ENCODE measurements around the gene RARS1. TPM values are rescaled to one million over a fixed set of nuclear protein-coding genes. Genes with fewer than 3 reads are reported as not detected.
A peak's percentile ranks its signal among the peaks of the same experiment; 100 is the strongest.

Gene RARS1
- total RNA-seq, 1 donor, result 248 TPM

- no peak overlapping the region for H3K4me3 ChIP-seq (ENCODE audit: low read depth, low read length)
- DNase-seq (ENCODE audit: low read depth), result peak; percentile 89
- TF ChIP-seq, protein P1, sequence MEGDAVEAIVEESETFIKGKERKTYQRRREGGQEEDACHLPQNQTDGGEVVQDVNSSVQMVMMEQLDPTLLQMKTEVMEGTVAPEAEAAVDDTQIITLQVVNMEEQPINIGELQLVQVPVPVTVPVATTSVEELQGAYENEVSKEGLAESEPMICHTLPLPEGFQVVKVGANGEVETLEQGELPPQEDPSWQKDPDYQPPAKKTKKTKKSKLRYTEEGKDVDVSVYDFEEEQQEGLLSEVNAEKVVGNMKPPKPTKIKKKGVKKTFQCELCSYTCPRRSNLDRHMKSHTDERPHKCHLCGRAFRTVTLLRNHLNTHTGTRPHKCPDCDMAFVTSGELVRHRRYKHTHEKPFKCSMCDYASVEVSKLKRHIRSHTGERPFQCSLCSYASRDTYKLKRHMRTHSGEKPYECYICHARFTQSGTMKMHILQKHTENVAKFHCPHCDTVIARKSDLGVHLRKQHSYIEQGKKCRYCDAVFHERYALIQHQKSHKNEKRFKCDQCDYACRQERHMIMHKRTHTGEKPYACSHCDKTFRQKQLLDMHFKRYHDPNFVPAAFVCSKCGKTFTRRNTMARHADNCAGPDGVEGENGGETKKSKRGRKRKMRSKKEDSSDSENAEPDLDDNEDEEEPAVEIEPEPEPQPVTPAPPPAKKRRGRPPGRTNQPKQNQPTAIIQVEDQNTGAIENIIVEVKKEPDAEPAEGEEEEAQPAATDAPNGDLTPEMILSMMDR (IDR thresholded peaks at IDR 0.05; ENCODE audit: insufficient read depth, low read depth, low read length), result no peak
Measured at GRCh38 chr5:168477060-168477459, 9.2 kb upstream of the RARS1 start.

DNA sequence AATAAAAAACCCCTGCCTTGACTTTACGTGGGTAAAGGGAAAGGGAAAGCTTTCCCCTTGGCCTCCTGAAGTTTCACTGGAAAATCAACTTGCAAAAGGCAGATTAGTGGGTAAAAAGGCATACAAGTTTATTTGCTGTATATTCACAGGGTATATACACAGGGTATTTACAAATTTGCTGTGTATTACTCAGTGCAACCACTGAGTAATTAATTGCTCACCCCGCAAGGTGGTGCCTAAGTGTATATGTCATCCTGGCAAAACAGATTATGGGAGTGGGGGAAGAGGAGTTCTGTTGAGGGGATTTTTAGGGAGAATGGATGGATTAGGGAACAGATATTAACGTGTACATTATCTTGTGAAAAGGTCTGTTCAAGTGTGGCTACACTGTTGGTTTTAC, 7.1 kb upstream of the RARS1 start:
- DNase-seq (ENCODE audit: low read depth), result no peak
- TF ChIP-seq, protein P1 (IDR thresholded peaks at IDR 0.05; ENCODE audit: insufficient read depth, low read depth, low read length), result no peak
- no peak overlapping the region for H3K4me3 ChIP-seq (ENCODE audit: low read depth, low read length)

DNA sequence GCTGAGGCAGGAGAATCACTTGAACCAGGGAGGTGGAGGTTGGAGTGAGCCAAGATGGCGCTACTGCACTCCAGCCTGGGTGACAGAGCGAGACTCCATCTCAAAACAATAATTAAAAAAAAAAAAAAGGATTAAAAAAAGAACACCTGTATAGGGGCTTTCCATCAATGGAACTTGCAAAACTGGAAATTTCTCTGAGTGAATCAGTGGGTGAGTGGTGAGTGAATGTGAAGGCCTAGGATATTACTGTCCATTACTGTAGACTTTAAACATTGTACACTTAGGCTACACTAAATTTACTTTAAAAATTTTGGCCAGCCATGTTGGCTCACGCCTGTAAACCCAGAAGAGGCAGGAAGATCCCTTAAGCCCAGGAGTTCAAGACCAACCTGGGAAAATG, 5.7 kb upstream of the RARS1 start:
- TF ChIP-seq, protein P1 (IDR thresholded peaks at IDR 0.05; ENCODE audit: insufficient read depth, low read depth, low read length), result no peak
- DNase-seq (ENCODE audit: low read depth), result no peak
- H3K4me3 ChIP-seq (ENCODE audit: low read depth, low read length), result no peak overlapping the region

GRCh38 chr5:168481330-168481788, 4.9 kb upstream of the RARS1 start:
- no peak for DNase-seq (ENCODE audit: low read depth)
- H3K4me3 ChIP-seq (ENCODE audit: low read depth, low read length), result no peak overlapping the region
- TF ChIP-seq, protein P1 (IDR thresholded peaks at IDR 0.05; ENCODE audit: insufficient read depth, low read depth, low read length), result no peak

GRCh38 chr5:168482361-168482760, 3.9 kb upstream of the RARS1 start:
- no peak for DNase-seq (ENCODE audit: low read depth)
- TF ChIP-seq, protein P1 (IDR thresholded peaks at IDR 0.05; ENCODE audit: insufficient read depth, low read depth, low read length), result no peak

DNA sequence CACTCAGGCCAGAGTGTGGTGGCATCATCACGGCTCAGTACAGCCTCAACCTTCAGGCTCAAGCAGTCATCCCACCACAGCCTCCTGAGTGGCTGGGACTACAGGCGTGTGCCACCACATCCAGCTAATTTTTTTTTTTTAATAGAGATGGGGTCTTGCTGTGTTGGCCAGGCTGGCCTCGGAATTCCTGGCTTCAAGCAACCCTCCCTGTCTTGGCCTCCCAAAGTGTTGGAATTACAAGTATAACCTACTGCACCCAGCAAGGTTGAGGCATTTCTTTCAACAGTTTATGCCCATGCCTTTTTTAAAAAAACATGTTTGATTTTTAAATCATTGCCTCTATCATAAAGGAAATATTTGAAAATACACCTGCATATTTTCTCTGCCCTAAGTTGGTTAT, 2.8 kb downstream of the RARS1 start:
- no peak for DNase-seq (ENCODE audit: low read depth)
- TF ChIP-seq, protein P1 (IDR thresholded peaks at IDR 0.05; ENCODE audit: insufficient read depth, low read depth, low read length), result no peak

More at GRCh38 chr5:168482361-168482760, 3.9 kb upstream of the RARS1 start:
- no peak overlapping the region for H3K4me3 ChIP-seq (ENCODE audit: low read depth, low read length)

DNA sequence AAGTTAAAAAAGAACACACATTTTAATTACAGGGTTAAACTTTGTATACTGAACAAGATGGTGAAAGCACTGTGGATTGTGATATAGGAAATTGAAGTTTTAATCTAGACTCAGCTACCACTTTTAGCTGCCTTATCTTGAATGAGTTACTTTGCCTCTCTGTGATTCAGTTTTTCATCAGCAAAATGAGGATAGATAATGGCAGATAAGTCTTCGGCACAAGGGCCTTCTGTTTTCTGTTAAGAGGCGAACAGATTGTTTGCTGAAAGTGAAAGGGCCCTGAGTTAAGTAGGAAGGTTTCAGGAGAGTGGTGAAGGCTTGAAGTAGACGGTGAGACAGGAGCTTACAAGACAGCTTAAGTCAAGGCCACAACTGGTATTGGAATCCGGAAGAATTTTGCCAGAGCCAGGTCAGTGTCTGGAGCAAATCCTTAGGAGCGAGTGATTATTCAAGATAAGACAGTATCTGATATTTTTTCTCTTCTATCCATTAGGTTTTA, 7.8 kb downstream of the RARS1 start:
- no peak for DNase-seq (ENCODE audit: low read depth)
- no peak overlapping the region for H3K4me3 ChIP-seq (ENCODE audit: low read depth, low read length)
- TF ChIP-seq, protein P1 (IDR thresholded peaks at IDR 0.05; ENCODE audit: insufficient read depth, low read depth, low read length), result no peak

More for the DNA sequence above, 2.8 kb downstream of the RARS1 start:
- no peak overlapping the region for H3K4me3 ChIP-seq (ENCODE audit: low read depth, low read length)
